Activated T-cell treated with anti-CD3 and anti-CD28 coated beads for 48 hours (primary cell): ENCODE data around the gene FAM53C.
"Not testable (repeated sequence)": the region's sequence is repeated elsewhere in the genome, so short reads cannot be mapped to it uniquely, and the experiment has no call there.

Experiments used
- DNase-seq: peaks from one replicate; pipeline ENCODE4 v3.0.0-alpha.2; 2020; ENCODE audit warnings: low read depth

The FAM53C gene

DNA sequence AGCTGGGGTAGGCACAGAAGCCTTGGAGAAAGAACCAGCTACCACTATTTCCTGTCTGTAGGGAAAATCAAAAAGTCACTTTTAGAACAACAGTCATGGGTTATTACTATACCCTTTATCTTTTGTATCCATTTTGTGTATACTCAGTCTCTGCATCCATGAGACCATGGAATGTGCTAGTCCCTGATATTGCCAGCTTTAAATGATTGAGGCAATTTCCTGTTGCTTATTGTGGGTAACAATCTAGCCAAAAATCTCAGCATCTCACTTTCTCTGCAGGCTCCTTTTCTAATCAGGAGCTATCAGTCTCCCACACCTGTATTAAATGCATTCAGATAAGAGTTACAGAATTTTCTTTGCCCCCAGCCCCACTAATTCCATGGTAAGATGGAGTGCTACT lies 13.5 kb downstream of the FAM53C start:
- DNase-seq = no peak

- peak; percentile 98 for DNase-seq
These were observed 14.1 kb downstream of the FAM53C start, which contains the start of gene KDM3B for GRCh38 chr5:138352071-138352721. Gene KDM3B (plus strand): TSS chr5:138352685. CDS start chr5:138352796, 111 bp downstream.

DNA sequence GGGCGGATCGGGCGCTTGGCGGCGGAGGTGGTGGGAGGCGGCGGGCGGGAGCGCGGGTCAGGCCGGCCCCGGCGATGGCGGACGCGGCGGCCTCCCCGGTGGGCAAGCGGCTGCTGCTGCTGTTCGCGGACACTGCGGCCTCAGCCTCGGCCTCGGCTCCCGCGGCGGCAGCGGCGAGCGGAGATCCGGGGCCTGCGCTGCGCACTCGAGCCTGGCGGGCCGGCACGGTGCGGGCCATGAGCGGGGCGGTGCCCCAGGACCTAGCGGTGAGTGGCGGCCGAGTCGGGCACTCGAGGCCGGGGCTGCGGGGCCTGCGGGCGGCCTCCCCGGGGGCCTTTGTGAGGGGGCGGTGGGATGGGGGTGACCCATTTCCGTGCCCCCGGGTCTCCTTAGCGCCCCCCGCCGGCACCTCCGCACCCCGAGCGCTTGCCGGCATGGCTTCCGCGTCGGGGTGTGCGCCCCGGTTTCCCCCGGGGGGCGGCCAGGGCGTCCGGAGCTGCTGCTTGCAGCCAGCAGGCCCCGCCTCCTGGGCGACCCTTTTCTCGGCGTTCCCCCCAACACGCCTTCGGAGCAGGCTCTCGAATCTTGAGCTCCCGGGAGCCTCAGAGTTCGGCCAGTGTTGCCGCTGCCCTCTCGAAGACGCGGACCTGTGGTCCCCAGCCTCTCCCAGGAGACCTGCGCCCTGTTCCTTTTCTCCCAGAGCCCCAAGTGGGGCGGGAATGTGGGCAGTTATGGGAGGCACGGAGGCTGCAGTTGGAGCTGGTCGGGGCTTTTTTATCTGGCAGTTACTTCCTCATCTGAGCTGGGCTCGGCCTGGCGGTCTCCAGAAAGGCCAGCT lies 14.9 kb downstream of the FAM53C start:
- DNase-seq = peak; percentile 64

DNA sequence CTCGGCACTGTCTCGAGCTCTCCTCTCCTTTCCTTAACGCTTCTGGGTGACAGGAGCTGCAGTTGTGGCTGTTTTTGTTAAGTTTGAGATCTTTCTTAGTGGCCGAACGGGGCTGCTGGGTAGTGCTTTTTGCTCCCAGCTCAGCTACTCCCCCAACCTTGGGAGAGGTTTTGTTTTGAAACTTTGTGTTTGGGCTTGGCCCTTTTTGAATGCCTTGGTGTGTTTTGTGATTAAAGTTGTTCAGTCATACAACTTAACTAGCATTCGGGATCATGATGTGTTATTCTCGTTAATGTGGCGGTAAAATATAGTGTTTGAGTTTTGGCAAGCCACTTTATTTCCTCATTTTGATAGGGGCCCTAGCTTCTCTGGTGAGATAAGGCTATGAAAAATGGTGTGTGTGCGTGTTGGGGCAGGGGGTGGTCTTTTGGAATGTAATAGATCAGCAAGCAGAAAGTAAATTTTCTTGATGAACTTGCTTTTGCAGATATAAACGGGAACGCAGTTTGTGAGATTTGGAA lies 15.6 kb downstream of the FAM53C start:
- DNase-seq = no peak

DNA sequence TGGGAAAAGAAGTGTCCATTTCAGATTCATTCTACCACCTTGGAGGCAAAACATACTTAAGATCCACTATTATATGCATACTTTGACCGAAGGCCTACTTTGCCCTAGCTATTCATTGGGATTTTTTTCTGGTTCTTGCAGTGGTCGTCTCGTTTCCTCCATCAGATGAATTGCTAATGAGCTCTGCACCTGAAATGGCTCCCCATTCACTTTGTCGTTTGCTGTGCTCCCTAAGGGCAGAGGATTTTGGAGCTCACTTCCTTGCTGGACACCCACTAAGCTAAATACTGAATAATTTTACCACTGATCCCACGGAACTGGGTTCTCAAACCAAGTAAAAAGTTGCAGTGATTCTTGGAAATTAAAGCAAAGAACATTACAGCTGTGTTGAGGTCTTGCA lies 16.3 kb downstream of the FAM53C start:
- DNase-seq = no peak

DNA sequence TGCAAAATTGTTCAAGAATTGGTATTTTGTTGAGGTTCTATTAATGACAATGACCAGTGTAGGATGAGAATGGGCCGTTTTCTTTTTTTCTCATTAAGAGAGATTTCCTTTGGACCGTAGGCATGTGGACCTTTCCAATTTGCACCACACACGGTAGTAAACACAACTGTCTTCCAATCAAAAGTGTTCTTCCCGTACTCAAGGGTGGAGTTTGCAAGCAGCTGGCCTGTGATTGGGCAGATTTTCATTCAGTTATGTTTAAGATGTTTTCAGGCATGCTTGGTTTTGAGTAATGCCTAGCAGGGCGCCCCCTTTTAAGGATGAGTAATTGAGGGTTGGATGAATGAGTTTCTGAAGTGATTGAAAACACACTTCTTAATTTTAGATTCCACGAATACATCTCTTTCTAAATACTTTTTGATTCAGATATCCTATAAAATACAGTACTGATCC lies 16.9 kb downstream of the FAM53C start:
- peak; percentile 37 for DNase-seq

DNA sequence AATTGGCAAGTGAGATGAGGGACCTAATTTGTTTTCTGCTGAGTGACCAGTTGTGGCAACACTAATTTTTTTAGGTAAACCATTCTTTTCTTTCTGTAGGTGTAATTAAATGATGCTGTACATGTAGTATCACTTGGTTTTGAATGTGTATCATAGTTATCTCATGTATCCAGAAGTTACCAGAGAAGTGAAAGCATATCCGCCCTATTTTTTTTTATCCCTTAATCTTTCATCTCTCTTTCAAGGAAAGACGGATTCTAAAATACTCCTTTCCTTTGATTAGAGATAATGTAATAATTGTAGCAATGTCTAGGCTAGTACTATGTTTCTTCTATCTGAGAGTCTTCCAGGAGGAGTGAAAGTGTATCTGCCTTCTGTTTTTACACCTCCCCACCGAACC lies 21.6 kb downstream of the FAM53C start:
- DNase-seq = no peak

GRCh38 chr5:138360941-138361452 lies 22.9 kb downstream of the FAM53C start:
- no peak for DNase-seq

DNA sequence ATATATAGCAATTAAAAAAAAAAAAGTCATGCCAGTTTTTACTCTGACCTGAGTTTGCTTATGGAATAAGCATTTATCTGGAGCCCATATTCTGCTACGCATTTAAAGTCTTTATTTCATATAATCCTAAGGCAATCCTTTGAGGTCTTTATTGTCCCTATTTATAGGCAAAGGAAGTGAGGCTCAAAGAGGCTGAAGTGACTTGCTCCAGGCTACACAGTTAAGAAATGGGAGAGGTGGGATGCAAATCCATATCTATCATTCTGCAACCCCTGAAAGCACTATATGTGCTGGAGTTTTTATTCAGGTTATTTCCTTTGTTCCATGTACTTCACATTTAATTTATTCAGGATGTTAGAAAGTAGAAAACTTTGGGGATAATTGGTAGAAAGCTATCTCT lies 26.5 kb downstream of the FAM53C start:
- no peak for DNase-seq

DNA sequence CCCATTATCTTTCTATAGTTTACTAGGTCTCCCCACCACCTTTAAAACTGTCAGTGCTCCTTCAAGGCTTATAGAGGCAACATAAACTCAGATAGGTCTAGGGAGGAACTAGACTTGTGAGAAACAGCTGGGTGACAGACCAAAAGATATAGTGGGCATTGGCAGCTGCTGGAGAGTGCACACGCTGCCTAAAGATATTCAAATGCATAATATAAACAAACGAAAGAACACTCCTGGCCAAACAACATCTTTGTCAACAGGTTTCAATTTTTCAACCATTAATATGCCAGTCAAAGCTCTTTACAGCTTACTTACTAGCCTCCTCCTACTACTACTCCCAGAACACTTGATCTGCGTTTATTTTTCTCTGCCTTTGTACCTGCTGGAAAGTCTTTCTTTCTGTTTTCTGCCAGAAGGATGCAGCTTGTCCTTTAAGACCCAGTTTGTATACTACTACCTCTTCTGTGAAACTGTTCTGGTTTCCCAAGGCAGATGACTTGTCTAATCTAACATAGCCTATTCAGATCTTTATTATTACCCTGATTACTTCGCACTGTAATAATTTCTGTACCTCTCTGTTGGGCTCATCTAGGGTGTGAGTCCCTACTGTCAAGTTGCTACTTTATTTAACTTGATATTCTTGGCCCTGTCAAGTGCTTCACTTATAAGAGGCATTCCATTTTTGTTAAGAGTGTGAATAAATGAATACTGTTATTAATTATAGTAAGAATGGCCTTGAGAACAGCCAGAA lies 28.7 kb downstream of the FAM53C start:
- no peak for DNase-seq

DNA sequence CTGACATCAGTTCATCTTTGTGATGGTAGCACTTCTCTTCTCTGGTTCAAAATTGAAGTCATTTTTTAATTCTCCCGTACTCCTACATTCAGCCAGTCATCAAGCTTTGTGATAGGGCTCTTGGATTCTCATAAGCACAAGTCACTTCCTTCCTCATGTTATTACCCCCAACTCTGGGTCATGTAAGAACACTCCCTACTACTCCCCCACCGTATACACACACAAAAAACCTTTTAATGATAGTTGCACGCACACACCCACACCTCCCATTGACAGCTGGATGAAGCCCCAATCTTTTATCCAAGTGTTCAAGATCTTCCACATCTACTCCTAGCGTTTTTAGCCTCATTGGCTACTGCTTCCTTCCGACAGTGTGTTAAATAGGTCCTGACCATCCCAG lies 31.2 kb downstream of the FAM53C start:
- DNase-seq = no peak

DNA sequence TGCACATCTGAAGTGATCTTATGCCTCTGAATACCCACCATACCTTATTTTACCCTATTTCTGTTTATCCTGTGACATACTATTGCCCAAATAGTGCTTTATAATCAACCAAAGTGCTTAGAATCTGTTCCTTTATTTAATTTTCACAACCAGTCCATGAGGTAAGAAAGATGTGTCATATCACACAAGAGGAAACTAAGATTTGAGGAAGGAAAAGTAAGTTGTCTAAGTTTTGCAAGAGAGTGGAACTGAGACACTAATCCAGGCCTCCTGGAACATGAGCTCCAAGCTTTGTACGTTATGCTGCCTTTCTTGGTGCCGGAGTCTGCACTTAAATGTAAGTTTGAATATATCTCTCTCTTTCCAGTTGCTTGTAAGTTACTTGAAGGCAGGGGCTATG lies 31.6 kb downstream of the FAM53C start:
- DNase-seq = no peak

GRCh38 chr5:138370537-138370936 lies 32.5 kb downstream of the FAM53C start:
- DNase-seq = no peak

DNA sequence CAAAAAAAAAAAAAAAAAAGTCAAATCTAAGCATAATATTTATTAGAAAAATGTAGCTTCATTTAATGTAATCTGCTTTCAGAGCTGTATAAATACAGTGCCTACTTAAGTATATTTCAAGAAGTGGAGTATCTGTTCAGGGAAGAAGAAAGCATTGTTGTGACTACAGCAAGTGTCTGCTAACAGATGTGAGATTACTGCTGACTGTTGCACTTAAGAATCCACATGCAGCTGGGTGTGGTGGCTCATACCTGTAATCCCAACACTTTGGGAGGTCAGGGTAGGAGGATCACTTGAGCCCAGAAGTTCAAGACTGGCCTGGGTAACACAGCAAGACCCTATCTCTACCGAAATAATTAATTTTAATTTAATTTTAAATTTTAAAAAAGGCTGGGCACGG lies 33.4 kb downstream of the FAM53C start:
- no peak for DNase-seq

DNA sequence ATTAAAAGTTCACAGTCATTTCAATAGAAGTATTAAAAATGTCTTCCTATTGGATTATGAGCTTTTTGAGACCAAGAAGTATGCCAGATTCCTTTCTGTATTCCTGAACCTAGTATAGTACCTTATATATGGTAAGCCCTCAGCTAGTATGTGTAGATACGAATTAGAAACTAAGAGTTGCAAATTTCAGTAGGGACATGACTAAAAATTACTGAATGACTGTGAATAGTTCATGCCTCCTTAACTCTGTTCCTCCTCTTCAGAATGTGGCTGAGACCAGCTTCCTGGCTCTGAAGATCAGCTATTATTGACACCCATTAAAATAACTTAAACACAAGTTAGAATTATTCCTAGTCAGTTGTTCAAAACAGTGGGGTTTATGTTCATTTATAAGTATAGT lies 34.2 kb downstream of the FAM53C start:
- DNase-seq = no peak

- no peak for DNase-seq
These were observed 34.6 kb downstream of the FAM53C start for GRCh38 chr5:138372653-138373052.

DNA sequence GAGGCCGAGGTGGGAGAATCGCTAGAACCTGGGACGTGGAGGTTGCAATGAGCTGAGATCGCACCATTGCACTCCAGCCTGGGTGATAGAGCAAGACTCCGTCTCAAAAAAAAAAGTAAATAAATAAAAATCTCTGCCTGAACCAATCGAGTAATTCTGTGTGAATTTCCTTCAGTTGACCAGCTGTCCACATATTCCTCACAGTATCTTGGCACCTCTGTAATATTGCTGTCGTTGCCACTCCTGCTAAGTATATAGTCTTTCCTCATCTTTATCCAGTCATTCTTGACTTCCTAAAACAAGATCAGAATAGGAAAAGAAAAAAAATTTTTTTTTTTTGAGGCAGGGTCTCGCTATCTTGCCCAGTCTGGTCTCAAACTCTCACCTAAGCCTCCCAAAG lies 44.3 kb downstream of the FAM53C start:
- DNase-seq = no peak

- no peak for DNase-seq
These were observed 47.6 kb downstream of the FAM53C start for GRCh38 chr5:138385660-138386059.

- DNase-seq = no peak
These were observed 48.2 kb downstream of the FAM53C start for GRCh38 chr5:138386290-138386689.

GRCh38 chr5:138389332-138389731 lies 51.3 kb downstream of the FAM53C start:
- no peak for DNase-seq

GRCh38 chr5:138389911-138390310 lies 51.8 kb downstream of the FAM53C start:
- DNase-seq = not testable (repeated sequence)

DNA sequence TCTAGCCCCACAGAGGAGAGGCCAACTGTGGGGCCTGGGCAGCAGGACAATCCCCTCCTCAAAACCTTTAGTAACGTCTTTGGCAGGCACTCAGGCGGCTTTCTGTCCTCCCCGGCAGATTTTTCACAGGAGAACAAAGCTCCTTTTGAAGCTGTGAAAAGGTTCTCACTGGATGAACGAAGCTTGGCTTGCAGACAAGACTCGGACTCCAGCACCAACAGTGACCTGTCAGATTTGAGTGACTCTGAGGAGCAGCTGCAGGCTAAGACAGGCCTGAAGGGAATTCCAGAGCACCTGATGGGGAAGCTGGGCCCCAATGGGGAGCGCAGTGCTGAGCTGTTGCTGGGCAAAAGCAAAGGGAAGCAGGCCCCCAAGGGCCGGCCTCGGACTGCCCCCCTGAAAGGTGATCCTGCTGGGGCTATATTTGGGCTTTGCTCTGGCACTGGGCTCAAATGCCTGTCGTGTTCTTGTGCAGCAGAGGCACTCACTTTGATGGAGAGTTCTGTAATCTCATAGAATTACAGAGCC lies 53.9 kb downstream of the FAM53C start:
- DNase-seq = no peak
